Activated naive CD4-positive, alpha-beta T cell treated with Interleukin-2 at 50 U/mL for 16 hours (primary cell): Measurements from ENCODE around the gene KPNA5.
"Not testable (repeated sequence)": the region's sequence is repeated elsewhere in the genome, so short reads cannot be mapped to it uniquely, and the experiment has no call there.

Experiments
- DNase-seq: peaks from one replicate; pipeline ENCODE4 v3.0.0-alpha.2; 2020

Gene KPNA5

DNA sequence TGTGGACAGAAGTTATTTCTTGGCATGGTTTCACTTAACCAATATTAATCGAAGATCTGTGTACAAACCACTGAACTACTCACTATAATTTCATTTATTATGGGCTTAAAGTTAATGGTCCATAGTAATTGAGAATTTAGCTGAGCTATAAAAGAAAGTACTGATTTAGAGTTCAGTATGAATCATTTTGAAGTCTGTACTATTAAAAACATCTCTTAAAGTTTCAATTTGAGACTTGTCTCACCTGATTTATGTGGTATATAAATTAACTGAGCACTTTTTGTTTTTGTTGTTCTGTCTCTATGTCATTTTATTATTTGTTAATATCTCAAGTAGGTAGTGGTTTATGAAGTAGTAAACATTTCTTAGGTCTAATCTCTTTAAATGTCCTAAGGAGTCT, 24.9 kb downstream of the KPNA5 start:
- no peak for DNase-seq

DNA sequence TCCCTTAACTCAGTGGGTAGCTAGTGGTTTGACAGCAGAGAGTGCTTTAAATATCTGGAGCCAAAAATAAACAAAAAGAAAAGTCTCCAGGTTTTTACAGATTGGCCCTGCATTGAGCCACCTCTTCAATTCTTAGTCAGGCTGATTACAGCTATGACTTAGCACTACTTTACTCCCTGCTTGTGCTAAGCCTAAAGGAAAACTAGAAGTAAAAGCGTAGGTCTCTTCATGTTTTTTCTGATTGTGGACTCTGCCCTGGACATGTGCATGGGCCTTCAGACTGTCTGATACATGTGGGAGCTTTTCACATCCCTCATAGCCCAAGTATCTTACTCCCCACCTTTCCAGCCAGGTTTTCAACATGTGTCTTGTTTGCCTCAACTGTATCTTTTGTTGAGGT, 33.3 kb downstream of the KPNA5 start:
- DNase-seq = no peak

DNA sequence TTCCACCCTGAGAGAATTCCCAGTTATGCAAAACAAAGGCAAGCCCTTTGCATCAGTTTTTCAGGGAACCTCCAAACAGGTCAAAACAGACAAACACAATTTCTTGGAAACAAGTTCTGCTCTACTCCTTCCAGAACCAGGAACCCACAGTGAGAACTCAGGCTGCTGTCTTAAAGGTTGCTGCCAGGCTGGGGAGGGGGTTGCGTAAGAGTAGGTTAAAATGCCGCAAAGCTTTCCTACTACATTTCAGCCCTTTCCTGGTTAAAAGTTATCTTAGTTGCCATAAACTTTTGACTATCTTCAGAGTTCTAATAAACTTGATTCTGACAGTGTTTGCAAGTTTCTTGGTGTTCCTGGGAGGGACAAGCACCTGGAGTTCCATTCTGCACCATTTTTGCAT, 33.8 kb downstream of the KPNA5 start:
- no peak for DNase-seq

DNA sequence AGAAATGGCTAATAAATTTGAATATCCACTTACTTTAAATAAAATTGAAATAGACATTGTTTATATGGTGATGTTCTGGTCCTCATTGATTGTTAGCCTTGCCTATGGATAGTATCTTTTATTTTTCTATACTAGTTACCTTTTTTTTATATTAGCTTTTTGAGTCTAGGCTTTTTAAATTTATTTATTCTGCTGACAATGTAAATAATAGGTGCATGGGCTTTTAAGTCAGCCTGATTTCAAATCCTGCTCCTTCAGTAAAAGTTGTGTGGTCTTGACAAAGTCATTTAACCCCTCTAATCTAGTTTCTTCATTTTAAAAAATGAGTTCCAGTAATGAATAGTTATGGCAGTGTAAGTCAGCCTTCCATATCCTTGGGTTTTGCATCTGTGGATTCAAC, 45.9 kb downstream of the KPNA5 start:
- no peak for DNase-seq

DNA sequence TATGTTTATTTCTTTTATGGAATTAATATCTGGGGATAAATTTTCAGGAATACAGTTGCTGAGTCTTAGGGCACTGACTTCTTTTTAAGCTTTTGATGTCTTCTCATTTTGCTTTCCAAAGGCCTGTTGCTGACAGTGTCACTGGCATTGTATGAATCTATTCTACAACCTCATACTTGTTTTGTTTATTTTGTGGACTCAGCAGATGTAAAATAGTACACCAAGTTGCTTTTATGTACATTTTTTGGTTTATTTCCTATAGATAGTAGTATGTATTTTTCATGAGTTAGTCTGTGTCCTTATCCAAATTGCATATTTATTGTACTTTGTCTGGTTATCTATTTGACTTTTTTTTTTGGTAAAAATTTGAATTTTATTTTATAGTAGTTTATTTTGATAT, 49.5 kb downstream of the KPNA5 start:
- no peak for DNase-seq

DNA sequence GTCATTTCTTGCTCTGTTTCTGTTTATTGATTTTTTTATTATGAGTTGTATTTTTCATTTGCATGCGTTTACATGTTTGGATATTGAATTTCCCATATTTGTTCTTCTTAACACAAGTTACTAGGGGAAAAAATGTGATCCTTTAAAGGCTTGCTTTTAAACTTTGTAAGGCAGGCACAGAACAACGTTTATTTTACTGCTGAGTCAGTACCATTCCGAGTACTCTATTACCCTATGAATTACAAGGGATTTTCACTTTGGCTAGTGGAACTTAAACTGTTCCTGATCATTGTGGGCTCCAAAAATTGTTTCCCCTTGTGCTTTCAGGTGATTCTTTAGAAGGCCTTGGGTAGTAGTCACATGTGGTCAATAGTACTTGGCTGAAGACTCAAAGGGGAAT, 56.0 kb downstream of the KPNA5 start:
- DNase-seq = no peak

DNA sequence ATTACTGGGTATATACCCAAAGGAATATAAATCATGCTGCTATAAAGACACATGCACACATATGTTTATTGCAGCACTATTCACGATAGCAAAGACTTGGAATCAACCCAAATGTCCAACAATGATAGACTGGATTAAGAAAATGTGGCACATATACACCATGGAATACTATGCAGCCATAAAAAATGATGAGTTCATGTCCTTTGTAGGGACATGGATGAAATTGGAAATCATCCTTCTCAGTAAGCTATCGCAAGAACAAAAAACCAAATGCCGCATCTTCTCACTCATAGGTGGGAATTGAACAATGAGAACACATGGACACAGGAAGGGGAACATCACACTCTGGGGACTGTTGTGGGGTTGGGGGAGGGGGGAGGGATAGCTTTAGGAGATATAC, 59.5 kb downstream of the KPNA5 start:
- DNase-seq = not testable (repeated sequence)

DNA sequence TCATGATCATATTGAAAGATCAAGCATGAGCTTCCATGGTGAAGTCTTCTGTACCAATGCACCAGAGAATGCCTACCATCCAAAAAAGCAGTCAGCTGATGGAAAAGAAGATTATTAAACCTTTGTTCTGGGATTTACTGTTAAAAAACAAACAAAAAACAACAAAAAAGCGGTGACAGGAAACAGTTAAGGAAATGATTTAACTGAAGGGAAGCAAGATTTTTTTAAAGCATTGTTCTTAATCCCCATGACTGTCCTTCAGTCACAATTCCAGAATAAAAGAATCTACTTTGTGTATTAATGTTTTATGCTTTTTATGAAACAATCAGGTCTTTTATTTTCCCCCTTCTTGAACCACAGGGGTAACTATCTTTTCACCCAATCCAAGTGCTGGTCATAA, 60.6 kb downstream of the KPNA5 start:
- no peak for DNase-seq

DNA sequence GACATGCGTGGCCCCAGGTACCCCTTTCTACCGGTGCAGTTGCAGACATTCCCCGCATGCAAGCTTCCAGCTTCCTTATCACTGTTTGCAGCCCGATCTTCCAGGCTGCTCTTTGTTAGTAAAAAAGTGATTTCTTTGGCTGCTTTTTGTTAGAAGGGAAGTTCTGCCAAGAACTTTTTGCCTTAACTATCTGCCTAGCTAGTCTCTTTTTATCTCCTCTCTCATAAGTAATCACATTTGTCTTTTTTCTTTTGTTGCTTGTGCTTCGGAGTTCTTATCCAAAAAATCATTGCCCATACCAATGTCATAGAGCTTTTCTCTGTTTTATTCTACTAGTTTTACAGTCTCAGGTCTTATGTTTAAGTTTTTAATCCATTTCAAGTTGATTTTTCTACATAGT, 64.2 kb downstream of the KPNA5 start:
- no peak for DNase-seq

DNA sequence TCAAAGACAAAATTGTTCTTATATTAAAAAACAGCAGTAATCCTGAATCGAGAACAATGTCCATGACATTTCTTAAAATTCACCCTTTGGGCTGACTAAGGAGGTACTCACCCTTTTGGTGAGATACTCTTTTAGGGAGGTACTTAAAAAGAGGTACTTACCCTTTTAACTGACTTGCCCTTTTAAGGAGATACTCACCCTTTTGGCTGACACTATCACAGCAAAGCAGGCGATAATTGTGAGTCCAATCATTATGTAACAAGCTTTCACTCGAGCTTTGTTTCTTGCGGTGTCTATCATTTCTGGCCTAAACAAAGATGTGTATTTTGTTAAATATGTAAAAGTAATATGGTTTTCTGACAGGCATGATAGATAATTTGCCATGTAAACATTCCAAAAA, 80.8 kb downstream of the KPNA5 start:
- DNase-seq = no peak

DNA sequence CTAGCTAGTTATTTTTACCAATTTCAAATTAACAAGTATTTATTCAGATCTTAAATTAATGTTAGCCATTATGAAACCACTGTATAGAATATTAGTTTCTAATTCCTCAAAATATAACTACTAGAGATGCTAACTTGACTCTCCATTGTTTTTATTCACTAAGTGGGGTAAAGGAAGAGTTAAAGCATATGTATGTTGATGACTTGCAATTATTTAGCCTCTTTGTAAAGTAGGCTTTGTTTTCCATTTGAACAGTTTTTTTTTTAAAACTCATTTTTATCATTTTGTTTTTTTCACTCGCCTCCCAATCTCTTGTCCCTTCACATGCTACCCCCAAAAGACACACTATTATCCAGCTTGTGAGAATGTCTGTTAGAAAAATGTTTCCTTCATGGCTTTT, 81.2 kb downstream of the KPNA5 start:
- no peak for DNase-seq

DNA sequence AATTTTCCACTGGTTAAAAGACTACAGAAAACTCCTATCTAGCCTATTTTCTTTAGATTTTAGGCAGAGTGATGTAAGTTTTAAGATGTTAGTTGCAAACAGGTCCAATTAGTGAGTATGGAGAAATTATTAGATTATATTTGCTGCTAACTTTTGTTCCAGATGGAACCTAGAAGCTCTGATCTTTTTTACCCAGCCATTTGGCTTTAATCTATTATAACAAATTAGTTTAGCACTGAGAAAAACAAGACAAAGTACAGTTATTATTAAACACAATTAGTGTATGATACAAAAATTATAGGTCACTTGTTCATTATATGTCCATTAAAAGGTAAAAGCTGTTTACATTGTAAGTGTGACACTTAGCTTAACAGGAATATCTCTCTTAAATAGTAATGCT, 82.0 kb downstream of the KPNA5 start:
- DNase-seq = no peak

DNA sequence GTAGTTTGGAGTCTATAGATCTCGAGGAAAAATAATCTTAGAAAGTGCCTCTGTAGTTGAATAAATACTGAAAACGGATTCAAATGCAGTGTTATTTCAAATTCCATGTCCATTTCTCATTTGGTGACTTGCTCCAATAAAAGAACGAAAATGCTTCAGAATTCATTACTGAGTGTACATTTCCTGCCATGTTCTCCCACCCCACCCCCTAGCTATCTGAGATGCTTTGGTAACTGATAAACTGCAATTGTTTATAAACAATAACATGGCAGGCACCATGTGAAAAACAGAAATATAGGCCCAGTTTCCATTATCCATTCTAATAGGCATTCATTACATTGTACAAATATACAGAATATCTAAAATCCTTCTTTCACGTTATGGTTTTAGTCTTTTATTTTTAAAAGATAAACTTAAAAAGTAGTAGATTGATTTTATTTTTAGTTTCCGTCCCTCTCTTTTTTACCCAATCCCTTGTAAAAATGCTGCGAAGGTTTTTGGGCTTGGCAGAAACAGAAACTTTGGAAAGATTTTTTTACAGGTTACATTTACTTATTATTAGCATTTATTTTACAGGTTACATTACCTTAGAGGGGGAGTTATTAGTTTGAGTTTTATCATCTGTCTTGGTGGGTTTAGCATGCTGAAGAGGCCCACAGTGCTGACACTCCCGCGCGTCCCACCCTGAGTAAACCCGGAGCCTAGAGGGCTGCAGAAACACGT, 83.1 kb downstream of the KPNA5 start:
- no peak for DNase-seq

DNA sequence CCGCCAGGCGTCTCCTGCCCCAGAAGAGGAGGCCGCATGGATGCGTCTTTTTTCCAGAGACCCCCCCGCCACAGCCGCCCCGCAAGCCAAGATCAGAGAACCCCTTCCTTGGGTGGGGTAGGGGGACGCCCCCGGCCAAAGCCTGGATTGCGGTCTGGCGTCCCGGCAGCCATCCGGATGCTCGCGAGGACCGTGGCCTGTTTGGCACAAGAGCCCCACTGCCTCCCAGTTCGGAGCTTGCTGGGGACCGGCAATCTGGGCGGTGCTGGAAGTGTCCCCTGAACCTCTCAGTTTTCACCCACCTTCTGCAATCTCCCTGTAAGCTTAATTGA, 83.6 kb downstream of the KPNA5 start:
- DNase-seq = no peak

DNA sequence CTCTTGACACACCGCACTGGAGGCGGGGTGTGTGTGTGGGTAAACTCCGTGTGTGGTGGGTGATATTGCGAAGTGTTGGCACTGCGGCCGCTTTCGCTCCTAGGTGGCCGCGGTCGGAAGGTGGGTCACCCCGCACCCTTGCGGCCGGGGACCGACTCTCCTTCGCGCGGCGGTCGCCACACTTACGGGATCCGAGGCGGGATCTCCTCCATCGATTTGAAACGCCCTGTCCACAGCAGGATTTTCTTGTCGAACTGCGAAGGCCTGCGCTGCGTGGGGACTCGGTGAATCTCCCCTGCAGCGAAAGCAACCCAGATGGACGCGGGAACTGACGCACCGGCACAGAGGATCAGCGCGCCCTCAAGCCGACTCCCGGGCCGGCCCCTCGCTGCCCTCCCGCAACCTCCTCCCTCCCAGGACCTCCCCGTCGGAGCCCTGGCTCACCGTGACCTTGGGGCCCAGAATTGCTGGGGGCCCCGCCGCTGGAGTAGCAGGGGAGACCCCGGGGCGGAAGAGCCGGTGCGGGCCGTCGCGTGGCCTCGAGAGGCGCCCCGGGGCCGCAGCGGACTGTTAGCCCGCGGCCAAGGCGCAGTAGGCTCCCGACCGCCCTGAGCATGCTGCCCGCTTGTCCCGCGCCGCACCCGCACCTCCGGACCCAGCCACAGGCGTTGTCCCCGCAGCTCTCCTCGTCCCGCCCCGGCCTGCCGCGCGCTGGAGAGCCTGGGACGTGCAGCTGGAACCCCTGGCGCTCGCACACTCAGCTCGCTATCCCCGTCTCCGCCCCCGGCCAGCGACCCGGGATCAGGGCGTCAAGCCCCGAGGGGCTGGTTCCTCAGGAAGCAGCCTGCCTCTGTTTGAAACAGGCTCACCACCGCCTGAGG, 84.2 kb downstream of the KPNA5 start, which contains the start of gene FAM162B:
Gene FAM162B, minus strand, starts transcription at position 759 of the 881 bp plus-strand sequence. Its CDS starts 143 bp downstream, at position 616.
- DNase-seq = no peak

DNA sequence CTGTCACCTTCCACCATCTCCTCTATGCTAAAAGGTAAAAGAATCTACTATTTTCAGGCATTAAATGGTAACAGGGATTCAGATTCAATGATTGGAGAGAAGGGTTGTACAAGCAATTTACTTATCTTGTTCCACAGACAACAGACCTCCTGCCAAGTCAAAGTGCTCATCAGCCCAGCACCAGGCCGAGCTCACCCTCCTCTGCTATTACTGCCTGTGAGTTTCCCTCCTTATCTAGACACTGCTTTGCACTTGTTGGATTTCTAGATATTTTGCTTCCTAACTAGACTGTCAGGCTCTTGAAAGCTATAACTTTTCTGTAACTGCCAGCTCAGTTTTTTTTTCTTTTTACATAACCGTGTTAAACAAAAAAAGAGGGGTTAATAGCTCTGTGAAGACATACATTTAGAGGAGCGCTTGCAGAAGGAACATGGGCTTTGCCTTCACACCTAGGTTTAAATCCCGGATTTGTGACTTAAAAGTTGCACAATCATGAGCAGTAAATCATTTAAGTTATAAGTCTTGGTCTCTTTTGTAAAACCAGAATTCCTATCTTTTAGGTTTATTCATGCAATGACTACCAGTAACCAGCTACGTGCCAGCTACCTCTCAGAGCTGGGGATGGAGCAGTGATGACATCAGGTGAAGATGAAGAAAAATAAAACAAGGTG, 85.6 kb downstream of the KPNA5 start:
- no peak for DNase-seq

DNA sequence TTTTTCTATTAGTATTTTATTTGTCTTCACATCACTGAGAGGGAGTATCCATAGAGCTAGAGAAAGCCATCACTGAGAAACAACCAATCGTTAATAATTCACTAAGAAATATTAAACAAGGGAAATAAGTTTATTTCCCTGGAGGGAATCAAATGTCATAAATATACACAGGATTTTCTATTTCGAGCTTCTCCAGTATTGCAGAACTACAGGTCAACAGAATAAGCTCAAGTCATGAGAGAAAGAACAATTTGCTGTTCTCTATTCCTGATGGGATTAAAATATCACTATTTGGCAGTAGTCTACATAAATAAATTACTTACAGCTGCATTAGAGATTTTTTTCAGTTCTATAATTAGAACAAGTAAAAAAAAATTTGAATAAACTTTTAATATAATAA, 86.7 kb downstream of the KPNA5 start:
- no peak for DNase-seq

DNA sequence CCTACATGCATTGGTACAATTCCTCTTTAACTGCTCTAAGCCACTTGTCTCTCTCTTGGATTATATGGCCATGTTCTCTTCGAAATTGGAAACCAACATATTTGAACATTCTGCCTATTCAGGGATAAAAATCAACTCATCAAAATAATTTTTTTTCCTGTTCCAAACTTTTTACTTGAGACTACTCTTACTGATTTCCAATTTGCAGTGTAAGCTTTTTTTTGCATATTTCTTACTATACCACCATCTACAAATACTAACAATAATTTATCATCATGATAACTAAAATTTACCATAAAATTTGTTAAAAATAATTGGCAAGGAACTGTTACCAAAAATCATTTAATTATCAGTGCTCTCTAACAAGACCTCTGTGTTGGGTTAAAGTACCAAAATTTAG, 91.4 kb downstream of the KPNA5 start:
- no peak for DNase-seq

DNA sequence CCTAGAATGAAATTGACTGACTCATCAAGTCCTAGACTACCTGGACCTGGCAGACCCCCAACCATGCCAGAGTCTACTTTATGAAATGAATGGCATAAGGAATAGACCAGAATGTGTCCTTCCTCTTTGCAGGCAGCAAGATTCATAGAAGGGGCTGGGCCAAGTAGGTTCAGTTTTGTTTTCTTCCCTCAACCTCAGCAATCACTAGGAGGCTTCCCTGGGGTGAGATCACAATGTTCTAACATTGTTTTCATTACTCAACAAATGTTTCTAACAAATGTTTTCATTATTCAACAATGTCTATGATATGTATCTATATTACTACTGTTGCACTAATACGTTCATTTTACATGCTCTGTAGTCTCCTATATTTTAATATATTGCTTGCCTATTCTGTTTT, 92.9 kb downstream of the KPNA5 start:
- no peak for DNase-seq

DNA sequence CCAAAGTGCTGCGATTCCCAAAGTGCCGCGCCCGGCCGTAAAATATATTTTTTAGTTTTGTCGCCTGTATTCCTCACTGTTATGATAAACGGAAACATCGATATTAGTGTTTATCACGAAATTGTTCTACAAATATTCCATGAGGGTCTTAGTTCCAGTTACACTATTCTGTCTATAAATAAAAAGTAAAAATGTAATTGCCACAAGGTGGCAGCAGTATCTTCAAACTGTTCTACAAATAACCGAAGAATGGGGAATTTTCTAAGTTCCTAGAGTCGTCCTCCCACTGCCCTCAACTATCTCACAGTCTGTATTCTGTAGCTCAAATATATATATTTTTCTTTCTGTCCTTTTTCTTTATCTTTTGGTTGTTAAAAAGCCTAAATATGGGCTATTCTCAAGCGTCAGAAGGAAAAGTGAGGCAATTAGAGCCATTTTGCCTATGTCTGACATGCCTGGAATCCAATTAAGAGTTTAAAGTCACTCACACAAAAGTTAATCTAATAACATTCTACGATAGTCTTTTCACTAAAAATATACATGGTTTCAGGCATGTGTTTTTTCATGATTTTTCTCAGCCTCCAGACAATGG, 98.7 kb downstream of the KPNA5 start:
- DNase-seq = no peak

DNA sequence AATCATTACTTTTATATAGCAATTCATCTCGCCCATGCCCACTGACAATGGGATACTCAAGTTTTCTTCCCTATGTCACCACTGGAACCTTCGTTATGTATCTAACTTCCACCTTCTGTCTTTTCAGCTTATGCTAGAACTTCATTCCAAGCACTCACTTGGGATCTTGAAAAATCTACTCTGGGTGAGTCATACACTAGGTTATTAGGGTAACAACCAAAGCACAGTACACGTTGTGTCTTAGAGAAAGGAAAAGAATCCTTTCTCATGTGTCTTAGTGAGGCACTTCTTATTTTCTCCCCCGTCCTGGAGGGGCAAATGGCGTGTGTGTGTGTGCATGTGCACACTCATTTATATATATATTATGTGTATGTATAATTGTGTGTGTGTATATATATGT, 102.8 kb downstream of the KPNA5 start:
- DNase-seq = no peak
